Rectal smooth muscle tissue (tissue), 1 donor: ENCODE data around the gene RHOXF2.

Experiments
- H3K27ac ChIP-seq: one replicate; pipeline ENCODE4 v1.7.0; 2013; ENCODE audit warnings: low read depth, low read length, inconsistent platforms
- H3K27me3 ChIP-seq: one replicate; pipeline ENCODE4 v1.7.0; 2013; ENCODE audit warnings: low read length; ENCODE audit not compliant: control insufficient read depth, insufficient read depth
- H3K36me3 ChIP-seq: one replicate; pipeline ENCODE4 v1.7.0; 2013; ENCODE audit warnings: low read length; ENCODE audit not compliant: control insufficient read depth, insufficient read depth
- H3K4me1 ChIP-seq: one replicate; pipeline ENCODE4 v1.7.0; 2013; ENCODE audit warnings: low read length; ENCODE audit not compliant: control insufficient read depth, insufficient read depth
- H3K4me3 ChIP-seq: one replicate; pipeline ENCODE4 v1.7.0; 2013; ENCODE audit warnings: low read length
- H3K9ac ChIP-seq: one replicate; pipeline ENCODE4 v1.7.0; 2013; ENCODE audit warnings: low read length

Gene RHOXF2

DNA sequence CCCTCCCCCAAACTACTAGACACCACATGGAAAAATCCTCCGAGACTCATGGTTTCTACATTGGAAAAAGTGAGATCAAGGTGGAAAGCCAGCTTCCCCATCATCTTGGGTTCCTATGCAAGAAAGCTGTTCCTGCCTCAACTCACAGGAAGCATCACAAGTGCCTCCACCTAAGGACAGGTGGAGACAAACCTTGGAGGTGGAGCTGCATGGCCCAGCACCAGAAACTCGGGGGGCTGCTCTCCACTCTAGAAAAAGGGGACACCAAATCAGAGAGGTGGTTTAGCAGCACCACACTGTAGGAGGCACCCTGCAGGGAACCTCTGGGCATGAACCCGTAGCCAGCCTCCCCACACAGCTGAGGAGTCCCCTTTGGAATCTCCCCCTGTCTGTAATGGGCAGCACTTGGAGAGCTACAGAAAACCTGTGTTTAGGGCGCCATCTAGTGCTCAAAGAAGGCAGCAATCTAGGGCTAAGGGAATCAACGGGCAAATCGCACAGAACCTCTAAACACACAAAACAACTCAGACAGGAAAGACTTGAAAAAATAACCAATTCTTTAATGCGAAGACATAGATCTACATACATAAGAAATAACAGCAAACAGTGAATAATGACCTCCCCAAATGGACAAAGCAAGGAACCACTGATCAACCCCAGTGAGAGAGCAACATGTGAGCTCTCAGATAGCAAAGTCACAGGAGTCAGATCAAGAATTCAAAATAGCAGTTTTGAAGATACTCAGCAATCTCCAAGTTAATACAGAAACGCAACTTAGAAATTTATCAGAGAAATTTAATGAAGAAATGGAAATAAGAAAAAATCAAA lies 55.2 kb downstream of the RHOXF2 start:
- H3K36me3 ChIP-seq: no peaks in the 10 kb centered on the region
- no peak overlapping the region for H3K9ac ChIP-seq
- H3K27me3 ChIP-seq: no peaks in the 10 kb centered on the region
- H3K27ac ChIP-seq: no peak overlapping the region
- no peaks in the 10 kb centered on the region for H3K4me1 ChIP-seq
- H3K4me3 ChIP-seq: no peak overlapping the region
